ENCODE measurements around the gene FER.

The FER gene

DNA sequence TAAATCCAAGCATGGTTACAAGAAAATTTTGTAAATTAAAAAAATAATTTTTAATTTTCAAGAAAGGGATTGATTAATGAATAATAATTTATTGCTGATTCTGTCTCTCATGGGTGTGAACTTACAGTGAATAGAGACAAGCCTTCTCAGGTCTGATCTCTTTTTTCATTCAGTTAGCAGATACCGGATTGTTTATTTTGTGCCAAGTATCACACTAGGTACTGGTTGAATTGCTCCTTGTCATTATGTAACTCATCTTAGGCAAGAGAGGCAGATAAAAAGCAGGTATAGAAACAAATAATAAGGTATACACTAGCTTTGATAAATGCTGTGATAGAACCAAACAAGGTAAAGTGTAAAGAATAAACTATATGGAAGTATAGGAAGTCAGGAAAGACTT lies 378.8 kb downstream of the FER start:
- no peak for TF ChIP-seq CTCF (IDR thresholded peaks at IDR 0.05; ENCODE audit: low read length, missing control alignments)
- H3K4me3 ChIP-seq (replicated peaks; ENCODE audit: low read depth, low read length), result no peak overlapping the region
- no peak for DNase-seq (ENCODE audit: low read depth)

- TF ChIP-seq CTCF (IDR thresholded peaks at IDR 0.05; ENCODE audit: low read length, missing control alignments), result no peak
- no peak for DNase-seq (ENCODE audit: low read depth)
Observed at GRCh38 chr5:109136906-109137305, 389.2 kb downstream of the FER start.

DNA sequence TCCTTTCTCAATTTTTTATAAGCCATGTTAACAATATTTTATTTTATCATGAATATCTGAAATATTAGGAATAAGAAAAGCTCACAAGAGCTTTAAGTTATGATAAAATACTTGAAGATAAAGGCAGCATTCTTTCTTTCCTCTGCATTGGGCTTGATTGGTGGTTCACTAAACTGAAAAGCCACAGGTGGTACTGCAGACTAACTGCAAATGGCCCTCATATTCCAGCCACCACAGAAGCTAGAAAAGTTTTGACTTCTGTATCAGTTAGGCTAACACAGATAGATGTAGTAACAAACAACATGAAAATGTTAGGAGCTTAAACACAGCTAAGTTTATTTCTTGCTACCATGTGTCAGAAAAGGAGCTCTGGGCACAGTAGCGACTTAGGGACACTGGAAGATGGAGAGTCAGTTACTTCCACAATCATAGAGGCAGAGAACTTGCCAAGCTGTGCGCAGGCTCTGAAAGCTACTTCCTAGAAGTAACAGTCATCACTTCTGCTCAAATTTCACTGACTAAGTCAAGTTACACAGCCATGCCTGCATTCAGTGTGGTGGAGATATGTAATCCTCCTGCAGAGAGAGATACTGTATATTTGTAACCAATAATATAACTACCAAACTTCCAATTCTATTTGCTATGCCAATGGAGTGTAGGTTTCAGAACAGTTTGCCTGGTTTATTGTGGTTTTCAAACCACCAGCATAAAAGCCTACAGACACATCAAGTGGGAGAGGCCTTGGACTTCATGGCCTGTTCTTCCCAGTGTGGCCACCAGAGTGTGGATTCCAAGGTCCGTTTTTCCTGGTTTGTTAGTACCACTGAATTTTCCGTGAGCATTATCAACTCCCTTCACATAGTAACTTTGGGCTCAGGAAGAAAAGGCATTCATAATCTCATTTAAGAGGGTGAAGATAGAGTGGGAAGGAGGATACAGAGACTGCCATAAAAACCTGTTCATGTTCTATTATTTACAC lies 393.8 kb downstream of the FER start:
- TF ChIP-seq CTCF (IDR thresholded peaks at IDR 0.05; ENCODE audit: low read length, missing control alignments), result peak; percentile 12
- no peak for DNase-seq (ENCODE audit: low read depth)
- no peak overlapping the region for H3K4me3 ChIP-seq (replicated peaks; ENCODE audit: low read depth, low read length)

More at GRCh38 chr5:109136906-109137305, 389.2 kb downstream of the FER start:
- H3K4me3 ChIP-seq (replicated peaks; ENCODE audit: low read depth, low read length), result no peak overlapping the region

GRCh38 chr5:109143031-109143430 lies 395.3 kb downstream of the FER start:
- DNase-seq (ENCODE audit: low read depth), result no peak
- TF ChIP-seq CTCF (IDR thresholded peaks at IDR 0.05; ENCODE audit: low read length, missing control alignments), result no peak
- H3K4me3 ChIP-seq (replicated peaks; ENCODE audit: low read depth, low read length), result no peak overlapping the region

- TF ChIP-seq CTCF (IDR thresholded peaks at IDR 0.05; ENCODE audit: low read length, missing control alignments), result no peak
- no peak for DNase-seq (ENCODE audit: low read depth)
- no peak overlapping the region for H3K4me3 ChIP-seq (replicated peaks; ENCODE audit: low read depth, low read length)
Observed at GRCh38 chr5:109145139-109145538, 397.4 kb downstream of the FER start.

GRCh38 chr5:109146591-109146990 lies 398.9 kb downstream of the FER start:
- DNase-seq (ENCODE audit: low read depth), result no peak
- H3K4me3 ChIP-seq (replicated peaks; ENCODE audit: low read depth, low read length), result no peak overlapping the region
- TF ChIP-seq CTCF (IDR thresholded peaks at IDR 0.05; ENCODE audit: low read length, missing control alignments), result no peak

Data from fibroblast of pulmonary artery (primary cell).